HepG2 (cell line): ENCODE results near the gene CLPTM1. TPM values are rescaled to one million over a fixed set of nuclear protein-coding genes. Genes with fewer than 3 reads are reported as not detected.

Experiments used
- BRCA1 ChIP-seq: sonication (generic); formaldehyde crosslinking; IDR thresholded peaks from 2 replicates; pipeline ENCODE4 v1.4.0; 2020; ENCODE audit warnings: missing genetic modification reagents
- ELF1 ChIP-seq: sonication (generic); formaldehyde crosslinking; IDR thresholded peaks from 2 replicates; pipeline ENCODE4 v1.4.0; 2020; ENCODE audit warnings: missing genetic modification reagents
- FOXP1 ChIP-seq, 2 experiments: fragments of 450-650 bp in 1 of 2; IDR thresholded peaks; 2 replicates each; pipeline ENCODE4 v1.6.1; 2017 to 2018; ENCODE audit warnings: antibody characterized with exemption in 1 of 2
- ISX ChIP-seq: sonication (generic); formaldehyde crosslinking; conservative IDR thresholded peaks from 2 replicates; pipeline ENCODE4 v1.5.0; 2020; ENCODE audit warnings: missing genetic modification reagents
- JDP2 ChIP-seq: sonication (generic); formaldehyde crosslinking; IDR thresholded peaks from 2 replicates; pipeline ENCODE4 v1.8.1; 2022; ENCODE audit warnings: missing genetic modification reagents, borderline replicate concordance
- KAT2B ChIP-seq: fragments of 150-350 bp; IDR thresholded peaks from 2 replicates; pipeline ENCODE4 v1.6.1; 2014; ENCODE audit warnings: low read depth, low read length, borderline replicate concordance
- NFRKB ChIP-seq: fragments of 450-650 bp; IDR thresholded peaks from 2 replicates; pipeline ENCODE4 v1.6.1; 2017
- NR2C2 ChIP-seq: sonication (generic); formaldehyde crosslinking; IDR thresholded peaks from 2 replicates; pipeline ENCODE4 v1.4.0; 2020; ENCODE audit warnings: missing genetic modification reagents, mild to moderate bottlenecking, moderate library complexity, borderline replicate concordance
- NRL ChIP-seq: sonication (generic); formaldehyde crosslinking; IDR thresholded peaks from 2 replicates; pipeline ENCODE4 v1.5.0; 2020; ENCODE audit warnings: missing genetic modification reagents, mild to moderate bottlenecking, moderate library complexity, borderline replicate concordance
- PBX2 ChIP-seq: IDR thresholded peaks from 2 replicates; pipeline ENCODE4 v1.6.1; 2016; ENCODE audit warnings: control low read depth
- POGZ ChIP-seq: sonication (generic); formaldehyde crosslinking; IDR thresholded peaks from 2 replicates; pipeline ENCODE4 v1.4.0; 2020; ENCODE audit warnings: mild to moderate bottlenecking, missing genetic modification reagents
- SIN3B ChIP-seq: fragments of 150-350 bp; IDR thresholded peaks from 2 replicates; pipeline ENCODE4 v1.6.1; 2014; ENCODE audit warnings: low read length
- SRF ChIP-seq: IDR thresholded peaks from 2 replicates; pipeline ENCODE4 v1.6.1; 2011; ENCODE audit warnings: mild to moderate bottlenecking, low read depth, low read length, moderate library complexity
- TEAD3 ChIP-seq: optimal IDR thresholded peaks from 2 replicates; pipeline ENCODE3; 2016; ENCODE audit warnings: borderline replicate concordance
- ZBTB3 ChIP-seq: sonication (generic); formaldehyde crosslinking; IDR thresholded peaks from 2 replicates; pipeline ENCODE4 v1.4.0; 2020; ENCODE audit warnings: low read depth, mild to moderate bottlenecking, moderate library complexity, missing genetic modification reagents, borderline replicate concordance
- ZBTB43 ChIP-seq: sonication (generic); formaldehyde crosslinking; conservative IDR thresholded peaks from 2 replicates; pipeline ENCODE4 v1.4.0; 2020; ENCODE audit warnings: missing genetic modification reagents
- ZFY ChIP-seq: sonication (generic); formaldehyde crosslinking; IDR thresholded peaks from 2 replicates; pipeline ENCODE4 v1.4.0; 2020; ENCODE audit warnings: missing genetic modification reagents
- ZGPAT ChIP-seq: IDR thresholded peaks from 2 replicates; pipeline ENCODE4 v1.6.1; 2016; ENCODE audit warnings: mild to moderate bottlenecking
- ZMYM3 ChIP-seq: sonication (generic); formaldehyde crosslinking; IDR thresholded peaks from 2 replicates; pipeline ENCODE4 v1.5.1; 2020; ENCODE audit warnings: mild to moderate bottlenecking, missing genetic modification reagents
- ZNF101 ChIP-seq: sonication (generic); formaldehyde crosslinking; IDR thresholded peaks from 2 replicates; pipeline ENCODE4 v1.4.0; 2020; ENCODE audit warnings: mild to moderate bottlenecking, low read depth, missing genetic modification reagents, borderline replicate concordance
- ZNF138 ChIP-seq: sonication (generic); formaldehyde crosslinking; IDR thresholded peaks from 2 replicates; pipeline ENCODE4 v1.5.0; 2020; ENCODE audit warnings: mild to moderate bottlenecking, low read depth, missing genetic modification reagents
- ZNF24 ChIP-seq: fragments of 450-650 bp; IDR thresholded peaks from 2 replicates; pipeline ENCODE4 v1.6.1; 2017; ENCODE audit warnings: antibody characterized with exemption, mild to moderate bottlenecking
- ZNF292 ChIP-seq: sonication (generic); formaldehyde crosslinking; IDR thresholded peaks from 2 replicates; pipeline ENCODE4 v1.8.1; 2022; ENCODE audit warnings: mild to moderate bottlenecking, low read depth, missing genetic modification reagents, borderline replicate concordance
- ZNF329 ChIP-seq: sonication (generic); formaldehyde crosslinking; IDR thresholded peaks from 2 replicates; pipeline ENCODE4 v1.9.0; 2021; ENCODE audit warnings: low read depth, mild to moderate bottlenecking, missing genetic modification reagents
- ZNF430 ChIP-seq: sonication (generic); formaldehyde crosslinking; IDR thresholded peaks from 2 replicates; pipeline ENCODE4 v1.9.0; 2021; ENCODE audit warnings: mild to moderate bottlenecking, missing genetic modification reagents
- ZNF572 ChIP-seq: sonication (generic); formaldehyde crosslinking; IDR thresholded peaks from 2 replicates; pipeline ENCODE4 v1.5.1; 2020; ENCODE audit warnings: mild to moderate bottlenecking, missing genetic modification reagents
- ZNF629 ChIP-seq: sonication (generic); formaldehyde crosslinking; conservative IDR thresholded peaks from 2 replicates; pipeline ENCODE4 v1.5.0; 2020; ENCODE audit warnings: missing genetic modification reagents
- ZNF674 ChIP-seq: sonication (generic); formaldehyde crosslinking; IDR thresholded peaks from 2 replicates; pipeline ENCODE4 v1.5.0; 2020; ENCODE audit warnings: low read depth, mild to moderate bottlenecking, missing genetic modification reagents
- ZSCAN12 ChIP-seq: sonication (generic); formaldehyde crosslinking; IDR thresholded peaks from 2 replicates; pipeline ENCODE4 v1.9.0; 2021; ENCODE audit warnings: mild to moderate bottlenecking, missing genetic modification reagents
- polyA plus RNA-seq, 8 experiments: library from polyadenylated mRNA; depleted of rRNA in 3 of 8; stranded (reverse) in 7 of 8; unstranded in 1 of 8; fragments of >200 nt; fragmentation: Illumina TruSeq in 4 of 8; extraction: Trizol in 4 of 8; gene quantifications; 2 replicates each; pipeline versions ENCODE4 v1.2.1 to v1.2.3, GENCODE V29; 2011 to 2016; ENCODE audit warnings: low read depth in 4 of 8, missing spikeins in 1 of 8, mixed read lengths in 1 of 8; ENCODE audit not compliant: insufficient read depth in 1 of 8
- total RNA-seq, 5 experiments: library from RNA; depleted of rRNA; stranded (reverse); fragments of >200 nt; fragmentation: Illumina TruSeq; extraction: Trizol; gene quantifications; 2 replicates each; pipeline ENCODE4 v1.2.3, GENCODE V29; 2016; ENCODE audit warnings: low read depth in 1 of 5

CLPTM1 gene
- total and polyA plus RNA-seq, 2 of the 13 experiments (the other 11 are each of a cell fraction or from before 2014, with no cell fraction given), result 34.9 to 42.8 TPM

- TF ChIP-seq SRF (no peak), FOXP1 (IDR thresholded peaks at IDR 0.05) (no peak), FOXP1 (CRISPR knock-in tag; IDR thresholded peaks at IDR 0.05) (peak; percentile 94), ZBTB3 (CRISPR knock-in tag) (no peak; the same call in 1 of the 2 replicates), ZNF329 (CRISPR knock-in tag) (peak; percentile 85; the same call in 1 of the 2 replicates), KAT2B (no peak), ELF1 (CRISPR knock-in tag) (peak; percentile 72), JDP2 (CRISPR knock-in tag) (no peak; the same call in 1 of the 2 replicates), POGZ (CRISPR knock-in tag) (peak; percentile 90), TEAD3 (CRISPR knock-in tag) (peak; percentile 94), ZNF138 (CRISPR knock-in tag) (no peak), ZMYM3 (CRISPR knock-in tag) (peak; percentile 95), ZNF572 (CRISPR knock-in tag) (peak; percentile 59; the same call in 1 of the 2 replicates), SIN3B (no peak), ZNF674 (CRISPR knock-in tag) (0 out of 2 replicates have a peak, but pooled peaks have one; percentile 67), BRCA1 (peak; percentile 62; the same call in 1 of the 2 replicates), ZBTB43 (CRISPR knock-in tag) (peak; percentile 56; the same call in 1 of the 2 replicates), NR2C2 (CRISPR knock-in tag) (peak; percentile 91), ISX (CRISPR knock-in tag) (no peak), PBX2 (peak; percentile 57; the same call in 1 of the 2 replicates), ZNF430 (CRISPR knock-in tag) (peak; percentile 96), ZGPAT (CRISPR knock-in tag) (peak; percentile 98), ZFY (CRISPR knock-in tag) (peak; percentile 44; the same call in 1 of the 2 replicates), ZNF101 (CRISPR knock-in tag) (no peak; the same call in 1 of the 2 replicates), ZSCAN12 (CRISPR knock-in tag) (peak; percentile 58; the same call in 1 of the 2 replicates), NFRKB (no peak), ZNF292 (CRISPR knock-in tag) (peak; percentile 93), NRL (peak; percentile 97), ZNF24 (no peak), ZNF629 (peak; percentile 65)
Measured at GRCh38 chr19:44925114-44925891, 29.9 kb upstream of the CLPTM1 start (continued).
